Neural cell (in vitro differentiated cells): ENCODE data around the gene PRKG1.

ENCODE experiments used
- EZH2 ChIP-seq: fragments of 200-600, 300-800 bp; shearing (Covaris generic), sonication (generic); IDR thresholded peaks from 2 replicates; pipeline ENCODE4 v1.6.1; 2014; ENCODE audit warnings: antibody characterized with exemption, low read length, borderline replicate concordance, mild to moderate bottlenecking; ENCODE audit not compliant: insufficient read depth, poor library complexity, severe bottlenecking
- TF ChIP-seq, protein P1 (sequence below): fragments of 450-650 bp; IDR thresholded peaks from 2 replicates; pipeline ENCODE4 v1.5.1; 2014; ENCODE audit warnings: antibody characterized with exemption, mild to moderate bottlenecking, moderate library complexity; ENCODE audit not compliant: poor library complexity, severe bottlenecking

DNA sequence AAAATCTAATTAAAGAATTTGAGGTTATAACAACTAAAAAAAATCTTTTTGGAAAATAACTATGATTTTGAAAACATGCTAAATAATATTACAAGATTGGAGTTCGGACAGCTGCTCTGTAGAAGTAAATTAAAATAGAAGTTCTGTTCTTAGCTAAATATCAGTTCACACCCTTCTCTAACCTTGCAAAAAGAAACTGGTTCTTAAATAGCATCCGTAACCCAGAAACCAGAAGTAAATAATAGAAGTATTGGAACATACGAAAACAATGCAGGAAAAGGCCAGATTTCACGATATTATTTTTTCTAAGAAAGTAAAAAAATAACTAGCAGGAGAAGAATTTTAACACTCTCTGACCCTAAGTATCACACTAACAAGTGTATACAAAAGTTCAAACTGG lies 164.7 kb downstream of the PRKG1 start:
- TF ChIP-seq, protein P1, sequence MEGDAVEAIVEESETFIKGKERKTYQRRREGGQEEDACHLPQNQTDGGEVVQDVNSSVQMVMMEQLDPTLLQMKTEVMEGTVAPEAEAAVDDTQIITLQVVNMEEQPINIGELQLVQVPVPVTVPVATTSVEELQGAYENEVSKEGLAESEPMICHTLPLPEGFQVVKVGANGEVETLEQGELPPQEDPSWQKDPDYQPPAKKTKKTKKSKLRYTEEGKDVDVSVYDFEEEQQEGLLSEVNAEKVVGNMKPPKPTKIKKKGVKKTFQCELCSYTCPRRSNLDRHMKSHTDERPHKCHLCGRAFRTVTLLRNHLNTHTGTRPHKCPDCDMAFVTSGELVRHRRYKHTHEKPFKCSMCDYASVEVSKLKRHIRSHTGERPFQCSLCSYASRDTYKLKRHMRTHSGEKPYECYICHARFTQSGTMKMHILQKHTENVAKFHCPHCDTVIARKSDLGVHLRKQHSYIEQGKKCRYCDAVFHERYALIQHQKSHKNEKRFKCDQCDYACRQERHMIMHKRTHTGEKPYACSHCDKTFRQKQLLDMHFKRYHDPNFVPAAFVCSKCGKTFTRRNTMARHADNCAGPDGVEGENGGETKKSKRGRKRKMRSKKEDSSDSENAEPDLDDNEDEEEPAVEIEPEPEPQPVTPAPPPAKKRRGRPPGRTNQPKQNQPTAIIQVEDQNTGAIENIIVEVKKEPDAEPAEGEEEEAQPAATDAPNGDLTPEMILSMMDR: no peak
- no peak for TF ChIP-seq EZH2
